Measurements from ENCODE around the gene CTU2.

DNA sequence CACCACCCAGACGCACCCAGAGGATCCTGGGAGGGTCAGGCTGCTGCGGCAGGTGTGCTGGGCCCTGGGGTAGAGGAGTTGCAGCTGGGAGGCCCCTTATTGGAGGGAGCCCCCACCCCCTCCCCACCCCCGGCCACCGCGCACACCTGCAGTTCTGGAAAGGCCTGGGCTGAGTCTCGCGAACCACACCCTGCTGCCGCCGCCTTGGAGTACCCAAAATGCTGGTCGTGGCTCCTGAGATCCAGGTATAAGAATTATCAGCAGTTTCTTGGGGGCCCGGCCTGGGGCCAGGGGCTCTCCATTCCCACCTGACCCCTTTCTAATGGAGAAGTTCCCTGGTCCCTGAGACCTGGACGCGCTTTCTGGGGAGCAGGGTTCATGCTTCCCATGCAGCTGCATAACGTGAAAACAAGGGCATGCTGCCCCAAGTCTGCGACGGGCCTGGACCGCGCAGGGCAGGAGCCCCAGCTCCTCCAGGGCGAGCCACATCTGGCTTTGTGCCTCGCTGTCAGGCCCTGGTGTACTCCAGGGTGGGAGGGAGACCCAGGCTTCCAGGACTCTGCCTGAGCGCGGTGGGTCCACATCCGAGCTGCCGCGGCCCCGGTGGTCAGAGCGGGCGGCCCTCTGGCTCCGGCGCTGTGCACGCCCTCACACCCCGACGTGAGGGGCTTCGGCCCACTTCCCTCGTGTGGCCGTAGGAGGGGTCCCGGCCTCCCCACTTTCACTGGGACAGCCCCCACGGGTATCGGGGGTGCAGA lies 12.7 kb upstream of the CTU2 start:
- TF ChIP-seq CTCF (IDR thresholded peaks at IDR 0.05) (no peak), POLR2A (IDR thresholded peaks at IDR 0.05) (no peak)

Data from esophagus squamous epithelium (tissue), 4 donors.